MCF 10A (cell line): ENCODE data around the gene GLYATL1B. TPM values are rescaled to one million over a fixed set of nuclear protein-coding genes. Genes with fewer than 3 reads are reported as not detected.
"Not testable (repeated sequence)": the region's sequence is repeated elsewhere in the genome, so short reads cannot be mapped to it uniquely, and the experiment has no call there.

Experiments used
- BruUV-seq: library from RNA; stranded (reverse); fragments of 400-500 nt; replicated peaks from 2 replicates; lab custom pipeline; 2021; lab: Mats Ljungman, UMichigan
- CTCF ChIA-PET: fragments of 300-600 bp; sonication (Branson Sonifier 250); formaldehyde crosslinking; extraction: SDS; loops from one replicate; lab custom pipeline; 2021; ENCODE audit warnings: antibody characterized with exemption, inconsistent platforms; lab: Yijun Ruan, JAX
- POLR2A ChIA-PET: fragments of 300-600, 350-650 bp; sonication (Branson Sonifier 250); formaldehyde crosslinking; extraction: SDS; loops from one replicate; lab custom pipeline; 2020; ENCODE audit warnings: antibody characterized with exemption, inconsistent platforms; lab: Yijun Ruan, JAX
- DNase-seq: peaks from one replicate; pipeline ENCODE4 v3.0.0-alpha.2; 2018; ENCODE audit not compliant: unreplicated experiment
- H3K27ac Mint-ChIP-seq: one replicate; pipeline ENCODE4 v1.8.0; 2022; ENCODE audit warnings: mild to moderate bottlenecking, low read depth, mixed read lengths; ENCODE audit not compliant: unreplicated experiment
- H3K27me3 Mint-ChIP-seq: one replicate; pipeline ENCODE4 v1.8.0; 2022; ENCODE audit warnings: mixed read lengths; ENCODE audit not compliant: insufficient read depth, unreplicated experiment
- H3K36me3 Mint-ChIP-seq: one replicate; pipeline ENCODE4 v1.8.0; 2022; ENCODE audit warnings: mild to moderate bottlenecking, moderate library complexity, mixed read lengths; ENCODE audit not compliant: insufficient read depth, unreplicated experiment
- H3K4me1 Mint-ChIP-seq: one replicate; pipeline ENCODE4 v1.8.0; 2022; ENCODE audit warnings: mixed read lengths; ENCODE audit not compliant: insufficient read depth, unreplicated experiment
- H3K4me3 Mint-ChIP-seq: one replicate; pipeline ENCODE4 v1.8.0; 2022; ENCODE audit warnings: mild to moderate bottlenecking, moderate library complexity, mixed read lengths; ENCODE audit not compliant: unreplicated experiment
- H3K9me3 Mint-ChIP-seq: one replicate; pipeline ENCODE4 v1.8.0; 2022; ENCODE audit warnings: mixed read lengths; ENCODE audit not compliant: unreplicated experiment
- intact Hi-C: fragments of 100-400 bp; cut with micrococcal nuclease; formaldehyde crosslinking; loops from 2 replicates; pipeline ENCODE4 v1.14.1; 2022
- total RNA-seq: library from RNA; stranded (reverse); gene quantifications from 2 replicates; pipeline ENCODE4 v1.2.3, GENCODE V29; 2022
- TF ChIP-seq, protein P1 (sequence below): fragments of 200-600 bp; IDR thresholded peaks from one replicate; pipeline ENCODE4 v1.8.0; 2022; ENCODE audit warnings: antibody characterized with exemption, mild to moderate bottlenecking; ENCODE audit not compliant: unreplicated experiment

Gene GLYATL1B
- total RNA-seq, 1 experiment from 2014 or later: not detected

DNA sequence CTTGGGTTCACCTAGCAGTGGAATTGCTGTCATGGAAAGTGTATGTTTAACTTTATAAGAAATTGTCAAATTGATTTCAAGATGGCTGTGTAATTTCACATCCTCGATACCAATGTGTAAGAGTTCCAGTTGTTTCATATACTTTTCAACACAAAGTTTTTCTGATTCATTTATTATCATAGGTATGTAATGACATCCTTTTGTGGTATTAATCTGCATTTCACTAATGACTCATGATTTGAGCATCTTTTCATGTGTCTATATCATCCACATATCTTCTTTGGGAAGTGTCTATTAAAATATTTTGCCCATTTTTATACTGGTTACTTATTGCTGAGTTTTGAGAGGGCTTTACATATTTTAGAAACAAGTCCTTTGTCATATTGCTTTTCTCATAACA, 17.0 kb upstream of the GLYATL1B start:
- ChIA-PET POLR2A (no interaction called here), CTCF (interaction anchor here (2.4 kb wide), 1 partner anchor 11 kb away, joined by 11 read pairs; no protein-coding TSS in a partner anchor)
- Mint-ChIP-seq H3K27me3 (peaks cover 90% of the 10 kb centered on the region), H3K9me3 (no peaks in the 10 kb centered on the region), H3K27ac (no peak overlapping the region), H3K4me1 (no peaks in the 10 kb centered on the region), H3K36me3 (no peaks in the 10 kb centered on the region), H3K4me3 (no peak overlapping the region)
- TF ChIP-seq, protein P1, sequence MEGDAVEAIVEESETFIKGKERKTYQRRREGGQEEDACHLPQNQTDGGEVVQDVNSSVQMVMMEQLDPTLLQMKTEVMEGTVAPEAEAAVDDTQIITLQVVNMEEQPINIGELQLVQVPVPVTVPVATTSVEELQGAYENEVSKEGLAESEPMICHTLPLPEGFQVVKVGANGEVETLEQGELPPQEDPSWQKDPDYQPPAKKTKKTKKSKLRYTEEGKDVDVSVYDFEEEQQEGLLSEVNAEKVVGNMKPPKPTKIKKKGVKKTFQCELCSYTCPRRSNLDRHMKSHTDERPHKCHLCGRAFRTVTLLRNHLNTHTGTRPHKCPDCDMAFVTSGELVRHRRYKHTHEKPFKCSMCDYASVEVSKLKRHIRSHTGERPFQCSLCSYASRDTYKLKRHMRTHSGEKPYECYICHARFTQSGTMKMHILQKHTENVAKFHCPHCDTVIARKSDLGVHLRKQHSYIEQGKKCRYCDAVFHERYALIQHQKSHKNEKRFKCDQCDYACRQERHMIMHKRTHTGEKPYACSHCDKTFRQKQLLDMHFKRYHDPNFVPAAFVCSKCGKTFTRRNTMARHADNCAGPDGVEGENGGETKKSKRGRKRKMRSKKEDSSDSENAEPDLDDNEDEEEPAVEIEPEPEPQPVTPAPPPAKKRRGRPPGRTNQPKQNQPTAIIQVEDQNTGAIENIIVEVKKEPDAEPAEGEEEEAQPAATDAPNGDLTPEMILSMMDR: no peak
- BruUV-seq: no TSS peak
- intact Hi-C loops: no loop called here
- no peak for DNase-seq

DNA sequence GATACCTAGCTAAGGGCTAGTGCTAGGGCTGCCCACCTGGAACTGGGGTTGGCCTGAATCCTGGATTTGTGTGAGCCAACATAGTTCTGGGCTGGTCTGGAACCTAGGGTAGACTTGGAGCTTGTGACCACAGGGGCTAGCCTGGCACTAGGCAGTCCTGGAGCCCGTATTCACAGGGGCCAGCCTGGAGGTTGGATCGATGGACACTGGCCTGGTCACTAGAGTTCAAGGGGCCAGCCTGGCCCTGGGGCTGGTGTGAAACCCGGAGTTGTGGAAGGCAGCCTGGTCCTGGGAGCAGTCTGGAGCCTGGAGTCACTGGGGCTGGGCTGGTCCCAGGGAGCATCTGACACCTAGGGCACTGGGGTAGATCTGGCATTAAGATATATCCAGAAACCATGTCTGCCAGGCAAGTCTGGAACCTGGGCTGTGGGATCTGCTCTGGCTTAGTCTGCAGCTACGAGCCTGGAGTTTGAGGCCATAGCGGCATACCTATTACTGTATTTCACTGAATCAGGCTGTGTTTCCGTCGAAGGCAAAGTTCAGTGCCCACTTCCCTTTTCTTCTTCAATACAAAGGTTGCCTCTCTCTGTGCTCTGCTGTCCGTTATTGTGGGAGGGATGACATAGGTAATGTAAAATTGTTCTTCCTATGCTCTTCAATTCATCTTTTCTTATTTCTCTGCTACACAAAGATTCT, 9.1 kb upstream of the GLYATL1B start:
- Mint-ChIP-seq H3K36me3 (no peaks in the 10 kb centered on the region), H3K9me3 (no peaks in the 10 kb centered on the region), H3K4me1 (no peaks in the 10 kb centered on the region), H3K4me3 (no peak overlapping the region), H3K27ac (no peak overlapping the region), H3K27me3 (peaks cover 37% of the 10 kb centered on the region)
- ChIA-PET POLR2A (interaction anchor here (0.6 kb wide), 1 partner anchor 14 kb away, joined by 3 read pairs; no protein-coding TSS in a partner anchor), CTCF (interaction anchor here (0.5 to 0.9 kb wide), 2 partner anchors 23 to 171 kb away, joined by 3 read pairs; no protein-coding TSS in a partner anchor)
- intact Hi-C loops: no loop called here
- DNase-seq: no peak
- BruUV-seq: no TSS peak
- TF ChIP-seq, protein P1: no peak

DNA sequence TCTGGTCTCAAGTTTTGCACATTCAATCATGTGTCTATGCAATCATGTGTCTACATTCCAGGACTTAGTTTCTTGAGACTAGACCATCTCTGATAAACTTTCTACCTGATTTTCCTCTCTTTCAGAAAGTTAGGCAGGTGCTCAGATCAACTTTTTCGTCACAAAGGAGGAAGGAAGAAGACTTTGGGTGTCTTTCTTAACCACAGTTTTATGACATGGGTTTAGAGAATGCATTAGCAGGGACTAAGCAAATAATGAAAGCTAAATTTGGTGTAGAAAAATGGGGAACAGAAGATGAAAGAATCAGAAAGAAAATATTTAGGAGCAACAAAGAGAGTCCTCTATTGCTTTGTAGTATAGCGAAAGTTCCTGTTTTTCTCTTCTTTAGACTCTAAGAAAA, 7.7 kb upstream of the GLYATL1B start:
- BruUV-seq: no TSS peak
- DNase-seq: no peak
- CTCF ChIA-PET: interaction anchor here (0.7 to 1.7 kb wide), 4 partner anchors 20 to 80 kb away, joined by 3 to 9 read pairs (median 3); no protein-coding TSS in a partner anchor
- intact Hi-C loops: no loop called here
- peaks cover 34% of the 10 kb centered on the region for H3K27me3 Mint-ChIP-seq
- POLR2A ChIA-PET: no interaction called here
- no peaks in the 10 kb centered on the region for H3K4me1 Mint-ChIP-seq
- no peak overlapping the region for H3K4me3 Mint-ChIP-seq
- H3K9me3 Mint-ChIP-seq: no peaks in the 10 kb centered on the region
- H3K36me3 Mint-ChIP-seq: no peaks in the 10 kb centered on the region
- no peak overlapping the region for H3K27ac Mint-ChIP-seq
- TF ChIP-seq, protein P1: no peak

DNA sequence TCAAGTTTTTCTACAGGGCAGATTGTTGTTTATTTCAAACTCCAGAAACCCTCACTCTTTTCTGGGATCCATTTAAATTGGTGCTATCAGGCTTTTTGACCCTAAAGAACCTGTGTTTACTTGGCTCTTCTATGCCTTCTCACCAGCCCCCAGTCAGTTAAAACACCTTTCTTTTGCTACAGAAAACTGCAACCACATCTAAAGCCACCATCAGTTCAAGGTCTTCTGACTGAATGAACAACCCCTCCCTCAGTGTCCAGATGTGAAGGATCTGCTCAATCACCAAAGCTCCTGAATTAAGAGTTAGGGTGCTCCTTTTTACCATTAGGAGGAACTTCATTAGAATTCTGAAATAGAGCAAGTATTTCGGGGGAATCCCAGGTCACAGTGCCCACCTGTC, 7.0 kb upstream of the GLYATL1B start:
- no peak overlapping the region for H3K4me3 Mint-ChIP-seq
- no peak for DNase-seq
- no peaks in the 10 kb centered on the region for H3K4me1 Mint-ChIP-seq
- H3K27ac Mint-ChIP-seq: no peak overlapping the region
- H3K36me3 Mint-ChIP-seq: no peaks in the 10 kb centered on the region
- no peaks in the 10 kb centered on the region for H3K9me3 Mint-ChIP-seq
- ChIA-PET POLR2A (no interaction called here), CTCF (interaction anchor here (0.6 to 1.7 kb wide), 5 partner anchors 9 to 79 kb away, joined by 3 to 9 read pairs (median 3); no protein-coding TSS in a partner anchor)
- H3K27me3 Mint-ChIP-seq: peaks cover 34% of the 10 kb centered on the region
- intact Hi-C loops: no loop called here
- TF ChIP-seq, protein P1: no peak
- BruUV-seq: no TSS peak

DNA sequence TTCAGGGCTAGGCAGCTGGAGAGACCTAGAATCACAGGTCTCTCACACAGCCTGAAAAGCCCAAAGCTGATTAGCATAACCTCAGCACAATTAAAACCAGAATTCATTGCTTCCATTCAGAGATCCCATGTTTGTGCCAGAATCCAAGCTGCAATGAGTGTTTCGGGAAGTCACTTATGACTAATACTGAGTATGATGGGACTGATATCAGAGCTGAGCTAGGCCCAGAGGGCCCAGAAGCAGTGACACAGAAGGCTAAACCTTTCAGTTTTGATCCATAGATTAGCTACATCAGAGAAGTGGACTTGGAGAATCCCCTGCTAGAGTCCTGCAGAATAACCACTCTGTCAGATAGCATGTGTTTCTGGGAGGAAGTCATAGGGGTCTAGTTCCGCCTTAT, 5.7 kb upstream of the GLYATL1B start:
- H3K4me1 Mint-ChIP-seq, H3K4me3 Mint-ChIP-seq, DNase-seq, H3K9me3 Mint-ChIP-seq, H3K36me3 Mint-ChIP-seq, POLR2A ChIA-PET, H3K27ac Mint-ChIP-seq, intact Hi-C loops, BruUV-seq: not testable (repeated sequence)
- CTCF ChIA-PET: interaction anchor here (0.6 to 0.7 kb wide), 2 partner anchors 34 to 55 kb away, joined by 3 read pairs; no protein-coding TSS in a partner anchor
- peaks cover 25% of the 10 kb centered on the region for H3K27me3 Mint-ChIP-seq

DNA sequence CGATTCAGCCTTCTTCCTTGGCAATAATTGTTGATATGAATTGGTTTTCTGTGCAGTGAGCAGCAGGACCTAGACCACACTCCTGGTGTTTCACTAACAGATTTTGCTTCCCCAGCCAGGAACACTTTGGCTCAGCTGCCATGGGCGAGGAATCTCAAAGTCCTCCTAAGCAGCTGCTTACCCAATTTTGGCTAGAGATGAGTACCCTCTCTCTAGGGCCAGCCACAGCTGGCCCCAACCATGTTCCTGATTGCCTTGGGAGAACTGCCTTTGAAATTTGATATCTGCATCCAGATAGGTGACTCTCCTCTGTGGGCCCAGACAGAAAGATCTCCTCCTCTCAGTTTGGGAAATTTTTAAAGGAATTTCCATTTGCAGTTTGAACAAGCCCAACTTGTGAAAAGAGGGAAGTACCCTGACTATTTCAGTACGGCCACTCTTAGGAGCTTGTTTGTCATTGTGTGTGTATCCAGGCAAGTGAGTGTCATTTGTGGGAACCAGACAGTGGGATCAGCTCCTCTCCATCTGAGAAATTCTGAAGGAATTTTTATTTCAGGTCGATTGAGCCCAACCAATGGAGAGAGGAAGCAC, 4.6 kb upstream of the GLYATL1B start:
- peaks cover 34% of the 10 kb centered on the region for H3K27me3 Mint-ChIP-seq
- H3K27ac Mint-ChIP-seq, POLR2A ChIA-PET, H3K36me3 Mint-ChIP-seq, DNase-seq, H3K9me3 Mint-ChIP-seq, BruUV-seq, H3K4me1 Mint-ChIP-seq, intact Hi-C loops, H3K4me3 Mint-ChIP-seq: not testable (repeated sequence)
- CTCF ChIA-PET: interaction anchor here (0.7 to 1.6 kb wide), 2 partner anchors 11 to 54 kb away, joined by 3 to 4 read pairs; no protein-coding TSS in a partner anchor
